GM23338 (cell line): ENCODE results near the gene UBC. TPM values are rescaled to one million over a fixed set of nuclear protein-coding genes. Genes with fewer than 3 reads are reported as not detected.

ENCODE experiments used
- ATAC-seq: fragments of 200-7000 bp; cut with Tn5 transposase; 3 replicates; pipeline ENCODE4 v1.9.1; 2020
- DNase-seq: peaks from one replicate; pipeline ENCODE4 v3.0.0-alpha.2; 2015; ENCODE audit warnings: low spot score
- H2AFZ ChIP-seq: fragments of 200-600 bp; sonication (generic); 2 replicates; pipeline ENCODE4 v1.8.0; 2016; ENCODE audit warnings: antibody characterized with exemption, mild to moderate bottlenecking, moderate library complexity
- H3F3A ChIP-seq: fragments of 200-600 bp; sonication (generic); replicated peaks from 2 replicates; pipeline ENCODE4 v1.8.0; 2017; ENCODE audit warnings: antibody characterized with exemption, mixed run types, low read depth
- H3K27ac ChIP-seq: fragments of 200-600 bp; sonication (generic); 2 replicates; pipeline ENCODE4 v1.6.1; 2016; ENCODE audit warnings: low read depth
- H3K27me3 ChIP-seq: fragments of 200-600 bp; sonication (generic); 2 replicates; pipeline ENCODE4 v1.8.0; 2016; ENCODE audit warnings: mild to moderate bottlenecking, mixed run types, moderate library complexity; ENCODE audit not compliant: insufficient read depth
- H3K36me3 ChIP-seq: fragments of 200-600 bp; sonication (generic); 2 replicates; pipeline ENCODE4 v1.8.0; 2016; ENCODE audit warnings: mild to moderate bottlenecking; ENCODE audit not compliant: insufficient read depth
- H3K4me1 ChIP-seq: fragments of 200-600 bp; sonication (generic); 2 replicates; pipeline ENCODE4 v1.8.0; 2016; ENCODE audit warnings: mild to moderate bottlenecking, moderate library complexity; ENCODE audit not compliant: insufficient read depth
- H3K4me2 ChIP-seq: fragments of 200-600 bp; sonication (generic); 2 replicates; pipeline ENCODE4 v1.7.1; 2017; ENCODE audit warnings: mixed run types
- H3K4me3 ChIP-seq: fragments of 200-600 bp; sonication (generic); 2 replicates; pipeline ENCODE4 v1.6.1; 2016; ENCODE audit warnings: mixed run types
- H3K79me2 ChIP-seq: fragments of 200-600 bp; sonication (generic); replicated peaks from 2 replicates; pipeline ENCODE4 v1.8.0; 2017; ENCODE audit warnings: mild to moderate bottlenecking; ENCODE audit not compliant: insufficient read depth
- H3K9me2 ChIP-seq: fragments of 200-600 bp; sonication (generic); 2 replicates; pipeline ENCODE4 v1.8.0; 2017; ENCODE audit not compliant: insufficient read depth
- H4K20me1 ChIP-seq: fragments of 200-600 bp; sonication (generic); replicated peaks from 2 replicates; pipeline ENCODE4 v1.8.0; 2017; ENCODE audit warnings: mild to moderate bottlenecking; ENCODE audit not compliant: insufficient read depth
- H3K27ac Mint-ChIP-seq: 2 replicates; pipeline ENCODE4 v1.8.0; 2020; ENCODE audit warnings: inconsistent platforms, mild to moderate bottlenecking, moderate library complexity, mixed read lengths
- H3K27me3 Mint-ChIP-seq: 3 replicates; pipeline ENCODE4 v1.8.0; 2022; ENCODE audit warnings: low read depth, mild to moderate bottlenecking, moderate library complexity, mixed read lengths, inconsistent platforms; ENCODE audit not compliant: insufficient read depth, poor library complexity
- H3K36me3 Mint-ChIP-seq: 3 replicates; pipeline ENCODE4 v1.8.0; 2021; ENCODE audit warnings: low read depth, mild to moderate bottlenecking, inconsistent platforms, moderate library complexity, mixed read lengths
- H3K4me1 Mint-ChIP-seq: 3 replicates; pipeline ENCODE4 v1.8.0; 2020; ENCODE audit warnings: mild to moderate bottlenecking, inconsistent platforms, mixed read lengths
- H3K4me3 Mint-ChIP-seq: 3 replicates; pipeline ENCODE4 v1.8.0; 2021; ENCODE audit warnings: moderate library complexity, mild to moderate bottlenecking, inconsistent platforms, mixed read lengths
- H3K9me3 Mint-ChIP-seq: 3 replicates; pipeline ENCODE4 v1.8.0; 2020; ENCODE audit warnings: moderate library complexity, mild to moderate bottlenecking, inconsistent platforms, mixed read lengths
- CREB1 ChIP-seq: fragments of 250-450 bp; sonication (Bioruptor Pico); IDR thresholded peaks from 2 replicates; pipeline ENCODE4 v1.5.0; 2020; ENCODE audit warnings: low read depth, mild to moderate bottlenecking, moderate library complexity
- EZH2 ChIP-seq: fragments of 200-600 bp; sonication (generic); IDR thresholded peaks from one replicate; pipeline ENCODE4 v1.8.0; 2017; ENCODE audit warnings: antibody characterized with exemption, mild to moderate bottlenecking, low read depth; ENCODE audit not compliant: unreplicated experiment
- NANOG ChIP-seq: IDR thresholded peaks from 2 replicates; pipeline ENCODE4 v1.6.1; 2016; ENCODE audit warnings: antibody characterized with exemption, borderline replicate concordance
- STAT1 ChIP-seq: IDR thresholded peaks from one replicate; pipeline ENCODE4 v1.6.1; 2016; ENCODE audit warnings: antibody characterized with exemption; ENCODE audit not compliant: unreplicated experiment
- ZNF114 ChIP-seq: fragments of 250-450 bp; sonication (Bioruptor Pico); IDR thresholded peaks from 2 replicates; pipeline ENCODE4 v1.5.0; 2020; ENCODE audit warnings: mild to moderate bottlenecking, moderate library complexity
- ZNF331 ChIP-seq: fragments of 250-450 bp; sonication (Bioruptor Pico); IDR thresholded peaks from 2 replicates; pipeline ENCODE4 v1.5.0; 2020; ENCODE audit warnings: low read depth, mild to moderate bottlenecking, moderate library complexity
- polyA plus RNA-seq: library from polyadenylated mRNA; unstranded; fragments of >200 nt; fragmentation: Nextera tagmentation; extraction: Ambion mirVana; gene quantifications from 2 replicates; pipeline ENCODE4 v1.2.1, GENCODE V29; 2016
- total RNA-seq: library from RNA; depleted of rRNA; stranded (reverse); fragments of >200 nt; shearing (Covaris generic); gene quantifications from 2 replicates; pipeline ENCODE4 v1.2.3, GENCODE V29; 2014
- TF ChIP-seq, protein P1 (sequence below), 2 experiments: fragments of 200-600 bp in 1 of 2; sonication (generic) in 1 of 2; conservative IDR thresholded peaks; 2 replicates each; pipeline versions ENCODE4 v1.5.1 to v1.6.1; 2016 to 2017; ENCODE audit warnings: antibody characterized with exemption in 2 of 2, low read depth in 2 of 2, mild to moderate bottlenecking in 2 of 2, moderate library complexity in 1 of 2
- TF ChIP-seq, protein P2 (sequence below): fragments of 250-450 bp; sonication (Bioruptor Pico); IDR thresholded peaks from 2 replicates; pipeline ENCODE4 v1.5.0; 2020; ENCODE audit warnings: mild to moderate bottlenecking, moderate library complexity
- TF ChIP-seq, protein P3 (sequence below): IDR thresholded peaks from one replicate; pipeline ENCODE4 v1.6.1; 2018; ENCODE audit warnings: antibody characterized with exemption; ENCODE audit not compliant: unreplicated experiment

UBC gene
- total and polyA plus RNA-seq, 2 experiments from 2014 or later, result 511 to 665 TPM

DNA sequence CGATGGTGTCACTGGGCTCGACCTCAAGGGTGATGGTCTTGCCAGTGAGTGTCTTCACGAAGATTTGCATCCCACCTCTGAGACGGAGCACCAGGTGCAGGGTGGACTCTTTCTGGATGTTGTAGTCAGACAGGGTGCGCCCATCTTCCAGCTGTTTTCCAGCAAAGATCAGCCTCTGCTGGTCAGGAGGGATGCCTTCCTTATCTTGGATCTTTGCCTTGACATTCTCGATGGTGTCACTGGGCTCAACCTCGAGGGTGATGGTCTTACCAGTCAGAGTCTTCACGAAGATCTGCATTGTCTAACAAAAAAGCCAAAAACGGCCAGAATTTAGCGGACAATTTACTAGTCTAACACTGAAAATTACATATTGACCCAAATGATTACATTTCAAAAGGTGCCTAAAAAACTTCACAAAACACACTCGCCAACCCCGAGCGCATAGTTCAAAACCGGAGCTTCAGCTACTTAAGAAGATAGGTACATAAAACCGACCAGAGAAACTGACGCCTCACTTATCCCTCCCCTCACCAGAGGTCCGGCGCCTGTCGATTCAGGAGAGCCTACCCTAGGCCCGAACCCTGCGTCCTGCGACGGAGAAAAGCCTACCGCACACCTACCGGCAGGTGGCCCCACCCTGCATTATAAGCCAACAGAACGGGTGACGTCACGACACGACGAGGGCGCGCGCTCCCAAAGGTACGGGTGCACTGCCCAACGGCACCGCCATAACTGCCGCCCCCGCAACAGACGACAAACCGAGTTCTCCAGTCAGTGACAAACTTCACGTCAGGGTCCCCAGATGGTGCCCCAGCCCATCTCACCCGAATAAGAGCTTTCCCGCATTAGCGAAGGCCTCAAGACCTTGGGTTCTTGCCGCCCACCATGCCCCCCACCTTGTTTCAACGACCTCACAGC, 717 bp downstream of the UBC start:
- peaks cover 43% of the 10 kb centered on the region for H3K36me3 Mint-ChIP-seq
- Histone ChIP-seq H3K4me3 (peak overlapping the region; percentile 95), H4K20me1 (peaks cover 15% of the 10 kb centered on the region), H3K27me3 (no peaks in the 10 kb centered on the region), H2AFZ (no peak overlapping the region), H3K4me2 (peak overlapping the region; percentile 88), H3F3A (peaks cover 21% of the 10 kb centered on the region), H3K36me3 (peaks cover 8% of the 10 kb centered on the region; the same call in 1 of the 2 replicates), H3K27ac (peak overlapping the region; percentile 100), H3K79me2 (peaks cover 28% of the 10 kb centered on the region), H3K9me2 (no peaks in the 10 kb centered on the region), H3K4me1 (peaks cover 30% of the 10 kb centered on the region)
- H3K9me3 Mint-ChIP-seq, result peaks cover 18% of the 10 kb centered on the region
- no peak for TF ChIP-seq STAT1
- TF ChIP-seq EZH2, result no peak
- TF ChIP-seq, protein P1, sequence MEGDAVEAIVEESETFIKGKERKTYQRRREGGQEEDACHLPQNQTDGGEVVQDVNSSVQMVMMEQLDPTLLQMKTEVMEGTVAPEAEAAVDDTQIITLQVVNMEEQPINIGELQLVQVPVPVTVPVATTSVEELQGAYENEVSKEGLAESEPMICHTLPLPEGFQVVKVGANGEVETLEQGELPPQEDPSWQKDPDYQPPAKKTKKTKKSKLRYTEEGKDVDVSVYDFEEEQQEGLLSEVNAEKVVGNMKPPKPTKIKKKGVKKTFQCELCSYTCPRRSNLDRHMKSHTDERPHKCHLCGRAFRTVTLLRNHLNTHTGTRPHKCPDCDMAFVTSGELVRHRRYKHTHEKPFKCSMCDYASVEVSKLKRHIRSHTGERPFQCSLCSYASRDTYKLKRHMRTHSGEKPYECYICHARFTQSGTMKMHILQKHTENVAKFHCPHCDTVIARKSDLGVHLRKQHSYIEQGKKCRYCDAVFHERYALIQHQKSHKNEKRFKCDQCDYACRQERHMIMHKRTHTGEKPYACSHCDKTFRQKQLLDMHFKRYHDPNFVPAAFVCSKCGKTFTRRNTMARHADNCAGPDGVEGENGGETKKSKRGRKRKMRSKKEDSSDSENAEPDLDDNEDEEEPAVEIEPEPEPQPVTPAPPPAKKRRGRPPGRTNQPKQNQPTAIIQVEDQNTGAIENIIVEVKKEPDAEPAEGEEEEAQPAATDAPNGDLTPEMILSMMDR (conservative IDR thresholded peaks at IDR 0.05; ENCODE audit: low read depth in 2 of 2), result peak; percentile 48 to 71
- TF ChIP-seq ZNF114 (CRISPR knock-in tag), result no peak
- TF ChIP-seq, protein P2, sequence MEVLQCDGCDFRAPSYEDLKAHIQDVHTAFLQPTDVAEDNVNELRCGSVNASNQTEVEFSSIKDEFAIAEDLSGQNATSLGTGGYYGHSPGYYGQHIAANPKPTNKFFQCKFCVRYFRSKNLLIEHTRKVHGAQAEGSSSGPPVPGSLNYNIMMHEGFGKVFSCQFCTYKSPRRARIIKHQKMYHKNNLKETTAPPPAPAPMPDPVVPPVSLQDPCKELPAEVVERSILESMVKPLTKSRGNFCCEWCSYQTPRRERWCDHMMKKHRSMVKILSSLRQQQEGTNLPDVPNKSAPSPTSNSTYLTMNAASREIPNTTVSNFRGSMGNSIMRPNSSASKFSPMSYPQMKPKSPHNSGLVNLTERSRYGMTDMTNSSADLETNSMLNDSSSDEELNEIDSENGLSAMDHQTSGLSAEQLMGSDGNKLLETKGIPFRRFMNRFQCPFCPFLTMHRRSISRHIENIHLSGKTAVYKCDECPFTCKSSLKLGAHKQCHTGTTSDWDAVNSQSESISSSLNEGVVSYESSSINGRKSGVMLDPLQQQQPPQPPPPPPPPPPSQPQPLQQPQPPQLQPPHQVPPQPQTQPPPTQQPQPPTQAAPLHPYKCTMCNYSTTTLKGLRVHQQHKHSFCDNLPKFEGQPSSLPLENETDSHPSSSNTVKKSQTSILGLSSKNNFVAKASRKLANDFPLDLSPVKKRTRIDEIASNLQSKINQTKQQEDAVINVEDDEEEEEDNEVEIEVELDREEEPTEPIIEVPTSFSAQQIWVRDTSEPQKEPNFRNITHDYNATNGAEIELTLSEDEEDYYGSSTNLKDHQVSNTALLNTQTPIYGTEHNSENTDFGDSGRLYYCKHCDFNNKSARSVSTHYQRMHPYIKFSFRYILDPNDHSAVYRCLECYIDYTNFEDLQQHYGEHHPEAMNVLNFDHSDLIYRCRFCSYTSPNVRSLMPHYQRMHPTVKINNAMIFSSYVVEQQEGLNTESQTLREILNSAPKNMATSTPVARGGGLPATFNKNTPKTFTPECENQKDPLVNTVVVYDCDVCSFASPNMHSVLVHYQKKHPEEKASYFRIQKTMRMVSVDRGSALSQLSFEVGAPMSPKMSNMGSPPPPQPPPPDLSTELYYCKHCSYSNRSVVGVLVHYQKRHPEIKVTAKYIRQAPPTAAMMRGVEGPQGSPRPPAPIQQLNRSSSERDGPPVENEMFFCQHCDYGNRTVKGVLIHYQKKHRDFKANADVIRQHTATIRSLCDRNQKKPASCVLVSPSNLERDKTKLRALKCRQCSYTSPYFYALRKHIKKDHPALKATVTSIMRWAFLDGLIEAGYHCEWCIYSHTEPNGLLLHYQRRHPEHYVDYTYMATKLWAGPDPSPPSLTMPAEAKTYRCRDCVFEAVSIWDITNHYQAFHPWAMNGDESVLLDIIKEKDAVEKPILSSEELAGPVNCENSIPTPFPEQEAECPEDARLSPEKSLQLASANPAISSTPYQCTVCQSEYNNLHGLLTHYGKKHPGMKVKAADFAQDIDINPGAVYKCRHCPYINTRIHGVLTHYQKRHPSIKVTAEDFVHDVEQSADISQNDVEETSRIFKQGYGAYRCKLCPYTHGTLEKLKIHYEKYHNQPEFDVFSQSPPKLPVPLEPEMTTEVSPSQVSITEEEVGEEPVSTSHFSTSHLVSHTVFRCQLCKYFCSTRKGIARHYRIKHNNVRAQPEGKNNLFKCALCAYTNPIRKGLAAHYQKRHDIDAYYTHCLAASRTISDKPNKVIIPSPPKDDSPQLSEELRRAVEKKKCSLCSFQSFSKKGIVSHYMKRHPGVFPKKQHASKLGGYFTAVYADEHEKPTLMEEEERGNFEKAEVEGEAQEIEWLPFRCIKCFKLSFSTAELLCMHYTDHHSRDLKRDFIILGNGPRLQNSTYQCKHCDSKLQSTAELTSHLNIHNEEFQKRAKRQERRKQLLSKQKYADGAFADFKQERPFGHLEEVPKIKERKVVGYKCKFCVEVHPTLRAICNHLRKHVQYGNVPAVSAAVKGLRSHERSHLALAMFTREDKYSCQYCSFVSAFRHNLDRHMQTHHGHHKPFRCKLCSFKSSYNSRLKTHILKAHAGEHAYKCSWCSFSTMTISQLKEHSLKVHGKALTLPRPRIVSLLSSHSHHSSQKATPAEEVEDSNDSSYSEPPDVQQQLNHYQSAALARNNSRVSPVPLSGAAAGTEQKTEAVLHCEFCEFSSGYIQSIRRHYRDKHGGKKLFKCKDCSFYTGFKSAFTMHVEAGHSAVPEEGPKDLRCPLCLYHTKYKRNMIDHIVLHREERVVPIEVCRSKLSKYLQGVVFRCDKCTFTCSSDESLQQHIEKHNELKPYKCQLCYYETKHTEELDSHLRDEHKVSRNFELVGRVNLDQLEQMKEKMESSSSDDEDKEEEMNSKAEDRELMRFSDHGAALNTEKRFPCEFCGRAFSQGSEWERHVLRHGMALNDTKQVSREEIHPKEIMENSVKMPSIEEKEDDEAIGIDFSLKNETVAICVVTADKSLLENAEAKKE, result no peak
- no peak for TF ChIP-seq ZNF331
- TF ChIP-seq, protein P3, sequence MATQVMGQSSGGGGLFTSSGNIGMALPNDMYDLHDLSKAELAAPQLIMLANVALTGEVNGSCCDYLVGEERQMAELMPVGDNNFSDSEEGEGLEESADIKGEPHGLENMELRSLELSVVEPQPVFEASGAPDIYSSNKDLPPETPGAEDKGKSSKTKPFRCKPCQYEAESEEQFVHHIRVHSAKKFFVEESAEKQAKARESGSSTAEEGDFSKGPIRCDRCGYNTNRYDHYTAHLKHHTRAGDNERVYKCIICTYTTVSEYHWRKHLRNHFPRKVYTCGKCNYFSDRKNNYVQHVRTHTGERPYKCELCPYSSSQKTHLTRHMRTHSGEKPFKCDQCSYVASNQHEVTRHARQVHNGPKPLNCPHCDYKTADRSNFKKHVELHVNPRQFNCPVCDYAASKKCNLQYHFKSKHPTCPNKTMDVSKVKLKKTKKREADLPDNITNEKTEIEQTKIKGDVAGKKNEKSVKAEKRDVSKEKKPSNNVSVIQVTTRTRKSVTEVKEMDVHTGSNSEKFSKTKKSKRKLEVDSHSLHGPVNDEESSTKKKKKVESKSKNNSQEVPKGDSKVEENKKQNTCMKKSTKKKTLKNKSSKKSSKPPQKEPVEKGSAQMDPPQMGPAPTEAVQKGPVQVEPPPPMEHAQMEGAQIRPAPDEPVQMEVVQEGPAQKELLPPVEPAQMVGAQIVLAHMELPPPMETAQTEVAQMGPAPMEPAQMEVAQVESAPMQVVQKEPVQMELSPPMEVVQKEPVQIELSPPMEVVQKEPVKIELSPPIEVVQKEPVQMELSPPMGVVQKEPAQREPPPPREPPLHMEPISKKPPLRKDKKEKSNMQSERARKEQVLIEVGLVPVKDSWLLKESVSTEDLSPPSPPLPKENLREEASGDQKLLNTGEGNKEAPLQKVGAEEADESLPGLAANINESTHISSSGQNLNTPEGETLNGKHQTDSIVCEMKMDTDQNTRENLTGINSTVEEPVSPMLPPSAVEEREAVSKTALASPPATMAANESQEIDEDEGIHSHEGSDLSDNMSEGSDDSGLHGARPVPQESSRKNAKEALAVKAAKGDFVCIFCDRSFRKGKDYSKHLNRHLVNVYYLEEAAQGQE, result no peak
- TF ChIP-seq CREB1, result peak; percentile 98
- no peak for TF ChIP-seq NANOG
- peaks cover 33% of the 10 kb centered on the region for H3K27me3 Mint-ChIP-seq
- H3K4me1 Mint-ChIP-seq, result peaks cover 54% of the 10 kb centered on the region
- peak overlapping the region; percentile 100 for H3K27ac Mint-ChIP-seq
- H3K4me3 Mint-ChIP-seq, result peak overlapping the region; percentile 97
- DNase-seq, result peak; percentile 93
- ATAC-seq, result peak; percentile 30
